Urothelium cell line (cell line): Measurements from ENCODE around the gene SLC6A1.

Source experiments
- DNase-seq: peaks from one replicate; pipeline ENCODE4 v3.0.0; 2011; ENCODE audit warnings: low spot score, mixed read lengths
- FAIRE-seq: peaks from 2 replicates; lab custom pipeline; 2011; peaks lifted over from hg19 to GRCh38; lab: Jason Lieb, UNC

Gene SLC6A1

GRCh38 chr3:10970306-10970960 is 22.1 kb upstream of the SLC6A1 start:
- no peak for FAIRE-seq
- no peak for DNase-seq

GRCh38 chr3:10972072-10972782 is 20.3 kb upstream of the SLC6A1 start:
- FAIRE-seq, result peak; percentile 9
- no peak for DNase-seq

- FAIRE-seq (no peak), DNase-seq (no peak)
Measured at GRCh38 chr3:10973046-10973595, 19.4 kb upstream of the SLC6A1 start.

- FAIRE-seq, result no peak
- no peak for DNase-seq
Measured at GRCh38 chr3:10974131-10974530, 18.4 kb upstream of the SLC6A1 start.

GRCh38 chr3:10974746-10975375 is 17.7 kb upstream of the SLC6A1 start:
- no peak for FAIRE-seq
- DNase-seq, result no peak

GRCh38 chr3:10975695-10976234 is 16.8 kb upstream of the SLC6A1 start:
- FAIRE-seq (no peak), DNase-seq (no peak)

- DNase-seq (no peak), FAIRE-seq (no peak)
Measured at GRCh38 chr3:10976770-10977169, 15.8 kb upstream of the SLC6A1 start.

- peak; percentile 20 for FAIRE-seq
- DNase-seq, result peak; percentile 48
Measured at GRCh38 chr3:10977892-10978510, 14.5 kb upstream of the SLC6A1 start.

- FAIRE-seq (no peak), DNase-seq (no peak)
Measured at GRCh38 chr3:10978956-10979355, 13.6 kb upstream of the SLC6A1 start.

GRCh38 chr3:10980312-10980711 is 12.2 kb upstream of the SLC6A1 start:
- no peak for FAIRE-seq
- no peak for DNase-seq

GRCh38 chr3:10981031-10981430 is 11.5 kb upstream of the SLC6A1 start:
- FAIRE-seq (no peak), DNase-seq (no peak)

- FAIRE-seq (no peak), DNase-seq (peak; percentile 68)
Measured at GRCh38 chr3:10981961-10982360, 10.6 kb upstream of the SLC6A1 start.

GRCh38 chr3:10982782-10983181 is 9.8 kb upstream of the SLC6A1 start:
- FAIRE-seq, result no peak
- DNase-seq, result peak; percentile 63

GRCh38 chr3:10983219-10983916 is 9.2 kb upstream of the SLC6A1 start:
- FAIRE-seq (no peak), DNase-seq (peak; percentile 84)

GRCh38 chr3:10984371-10984896 is 8.1 kb upstream of the SLC6A1 start:
- no peak for FAIRE-seq
- DNase-seq, result no peak

GRCh38 chr3:10985181-10985580 is 7.4 kb upstream of the SLC6A1 start:
- DNase-seq, result no peak
- FAIRE-seq, result no peak

GRCh38 chr3:10986592-10986991 is 6.0 kb upstream of the SLC6A1 start:
- no peak for DNase-seq
- FAIRE-seq, result no peak

GRCh38 chr3:10988001-10988665 is 4.4 kb upstream of the SLC6A1 start:
- FAIRE-seq (no peak), DNase-seq (no peak)

GRCh38 chr3:10988991-10989484 is 3.5 kb upstream of the SLC6A1 start:
- DNase-seq (no peak), FAIRE-seq (no peak)
